Keratinocyte (primary cell): ENCODE data around the gene ZNFX1. TPM values are rescaled to one million over a fixed set of nuclear protein-coding genes. Genes with fewer than 3 reads are reported as not detected.

ENCODE experiments used
- DNase-seq: peaks from one replicate; pipeline ENCODE4 v3.0.0-alpha.2; 2011; ENCODE audit warnings: low read depth, missing footprints, low spot score
- FAIRE-seq: peaks from 2 replicates; lab custom pipeline; 2011; peaks lifted over from hg19 to GRCh38; lab: Jason Lieb, UNC
- H2AFZ ChIP-seq: 2 replicates; pipeline ENCODE4 v1.6.0; 2012; ENCODE audit warnings: low read length, control low read depth, inconsistent platforms; ENCODE audit not compliant: control insufficient read depth
- H3K27ac ChIP-seq: 2 replicates; pipeline ENCODE4 v1.5.1; 2011; ENCODE audit warnings: low read length; ENCODE audit not compliant: control insufficient read depth, insufficient read depth
- H3K27me3 ChIP-seq: 3 replicates; pipeline ENCODE4 v1.6.0; 2011; ENCODE audit warnings: low read length; ENCODE audit not compliant: control insufficient read depth, insufficient read depth; ENCODE audit errors: extremely low read depth
- H3K36me3 ChIP-seq, 2 experiments: 2 replicates in 1 of 2; 3 replicates in 1 of 2; pipeline ENCODE4 v1.5.1; 2011; ENCODE audit warnings: low read length in 2 of 2, mild to moderate bottlenecking in 1 of 2; ENCODE audit not compliant: control insufficient read depth in 2 of 2, insufficient read depth in 2 of 2; ENCODE audit errors: extremely low read depth in 1 of 2
- H3K4me1 ChIP-seq: 3 replicates; pipeline ENCODE4 v1.5.1; 2011; ENCODE audit warnings: low read length; ENCODE audit not compliant: control insufficient read depth, insufficient read depth; ENCODE audit errors: extremely low read depth
- H3K4me2 ChIP-seq: 3 replicates; pipeline ENCODE4 v1.6.0; 2011; ENCODE audit warnings: low read depth, low read length; ENCODE audit not compliant: control insufficient read depth, insufficient read depth; ENCODE audit errors: extremely low read depth
- H3K4me3 ChIP-seq, 3 experiments: fragments of 200-600 bp in 1 of 3; sonication (generic) in 1 of 3; 2 replicates in 2 of 3; 3 replicates in 1 of 3; pipeline ENCODE4 v1.5.1; 2011 to 2016; ENCODE audit warnings: low read length in 3 of 3, mild to moderate bottlenecking in 3 of 3, control low read depth in 2 of 3, inconsistent platforms in 1 of 3, low read depth in 1 of 3, mixed read lengths in 1 of 3, mixed run types in 1 of 3, moderate library complexity in 1 of 3; ENCODE audit not compliant: control insufficient read depth in 2 of 3, insufficient read depth in 2 of 3; ENCODE audit errors: extremely low read depth in 1 of 3
- H3K79me2 ChIP-seq: 2 replicates; pipeline ENCODE4 v1.6.0; 2012; ENCODE audit warnings: low read length; ENCODE audit not compliant: control insufficient read depth, insufficient read depth
- H3K9ac ChIP-seq: 3 replicates; pipeline ENCODE4 v1.6.0; 2011; ENCODE audit warnings: low read length; ENCODE audit not compliant: control insufficient read depth, insufficient read depth; ENCODE audit errors: extremely low read depth
- H3K9me1 ChIP-seq: 3 replicates; pipeline ENCODE4 v1.6.0; 2011; ENCODE audit warnings: low read length; ENCODE audit not compliant: control insufficient read depth, insufficient read depth; ENCODE audit errors: extremely low read depth
- H3K9me3 ChIP-seq: 2 replicates; pipeline ENCODE4 v1.5.1; 2012; ENCODE audit warnings: low read depth, low read length; ENCODE audit not compliant: control insufficient read depth
- H4K20me1 ChIP-seq: 3 replicates; pipeline ENCODE4 v1.6.0; 2011; ENCODE audit warnings: low read length; ENCODE audit not compliant: control insufficient read depth, insufficient read depth; ENCODE audit errors: extremely low read depth
- CTCF ChIP-seq, 3 experiments: IDR thresholded peaks in 1 of 3; conservative IDR thresholded peaks in 1 of 3; optimal IDR thresholded peaks in 1 of 3; 2 replicates in 2 of 3; 3 replicates in 1 of 3; pipeline versions ENCODE3 to v1.5.1; 2011; ENCODE audit warnings: low read length in 3 of 3, mild to moderate bottlenecking in 3 of 3, moderate library complexity in 2 of 3, control low read depth in 1 of 3, inconsistent platforms in 1 of 3; ENCODE audit not compliant: insufficient read depth in 2 of 3; ENCODE audit errors: extremely low read depth in 1 of 3
- EZH2 ChIP-seq: IDR thresholded peaks from one replicate; pipeline ENCODE4 v1.6.1; 2012; ENCODE audit warnings: inconsistent platforms, mild to moderate bottlenecking, low read length, moderate library complexity
- dilution Hi-C: fragments of 300-500 bp; cut with MboI; formaldehyde crosslinking; loops from one replicate; pipeline ENCODE4 v1.7.0; 2020; ENCODE audit warnings: low sequenced_read_pairs; ENCODE audit not compliant: extremely low pct_ligation_motif_present
- polyA plus RNA-seq, 5 experiments: library from polyadenylated mRNA; depleted of rRNA in 3 of 5; stranded (reverse) in 3 of 5; stranded (forward) in 1 of 5; unstranded in 1 of 5; fragments of >200 nt; gene quantifications; 1 replicate in 1 of 5; 2 replicates in 3 of 5; 3 replicates in 1 of 5; pipeline versions ENCODE4 v1.2.1 to v1.2.3, GENCODE V29; 2011 to 2012; ENCODE audit warnings: missing spikeins in 2 of 5, low read depth in 1 of 5, low replicate concordance in 1 of 5

ZNFX1 gene
- polyA plus RNA-seq, 1 donor (not counting 4 experiments of a cell fraction or from before 2014, with no cell fraction given): 14.2 TPM

- DNase-seq: no peak
Observed at GRCh38 chr20:49234831-49235230, 43.0 kb downstream of the ZNFX1 start.

GRCh38 chr20:49233226-49233625 is 44.6 kb downstream of the ZNFX1 start:
- Histone ChIP-seq H3K27ac (no peak overlapping the region), H3K4me1 (peaks cover 2% of the 10 kb centered on the region), H3K9ac (no peak overlapping the region), H2AFZ (no peak overlapping the region), H3K9me1 (no peaks in the 10 kb centered on the region), H3K9me3 (no peaks in the 10 kb centered on the region), H3K4me3 (no peak overlapping the region), H3K27me3 (no peaks in the 10 kb centered on the region), H3K79me2 (no peaks in the 10 kb centered on the region), H4K20me1 (no peaks in the 10 kb centered on the region), H3K4me2 (no peak overlapping the region), H3K36me3 (peaks cover 38 to 46% of the 10 kb centered on the region in 2 experiments)
- dilution Hi-C loops: no loop called here
- no peak for FAIRE-seq
- no peak for TF ChIP-seq EZH2
- TF ChIP-seq CTCF (optimal IDR thresholded peaks at IDR 0.05 in 1 of 3, IDR thresholded peaks at IDR 0.05 in 1 of 3, conservative IDR thresholded peaks at IDR 0.05 in 1 of 3; ENCODE audit: extremely low read depth in 1 of 3, insufficient read depth in 2 of 3, low read length in 3 of 3): no peak
- DNase-seq: no peak

More at GRCh38 chr20:49234831-49235230, 43.0 kb downstream of the ZNFX1 start:
- no peak overlapping the region for H3K27ac ChIP-seq
- H3K4me2 ChIP-seq: no peak overlapping the region
- dilution Hi-C loops: no loop called here
- H3K36me3 ChIP-seq: peaks cover 49 to 50% of the 10 kb centered on the region in 2 experiments
- no peaks in the 10 kb centered on the region for H4K20me1 ChIP-seq
- TF ChIP-seq EZH2 (no peak), CTCF (optimal IDR thresholded peaks at IDR 0.05 in 1 of 3, IDR thresholded peaks at IDR 0.05 in 1 of 3, conservative IDR thresholded peaks at IDR 0.05 in 1 of 3; ENCODE audit: extremely low read depth in 1 of 3, insufficient read depth in 2 of 3, low read length in 3 of 3) (no peak)
- H2AFZ ChIP-seq: no peak overlapping the region
- H3K4me3 ChIP-seq: no peak overlapping the region
- H3K4me1 ChIP-seq: peaks cover 2% of the 10 kb centered on the region
- no peak for FAIRE-seq
- no peaks in the 10 kb centered on the region for H3K9me1 ChIP-seq
- H3K9me3 ChIP-seq: no peaks in the 10 kb centered on the region
- H3K9ac ChIP-seq: no peak overlapping the region
- H3K27me3 ChIP-seq: no peaks in the 10 kb centered on the region
- no peaks in the 10 kb centered on the region for H3K79me2 ChIP-seq
